ENCODE data around the gene PUM1. TPM values are rescaled to one million over a fixed set of nuclear protein-coding genes. Genes with fewer than 3 reads are reported as not detected.
"Not testable (repeated sequence)": the region's sequence is repeated elsewhere in the genome, so short reads cannot be mapped to it uniquely, and the experiment has no call there.

PUM1 gene, protein sequence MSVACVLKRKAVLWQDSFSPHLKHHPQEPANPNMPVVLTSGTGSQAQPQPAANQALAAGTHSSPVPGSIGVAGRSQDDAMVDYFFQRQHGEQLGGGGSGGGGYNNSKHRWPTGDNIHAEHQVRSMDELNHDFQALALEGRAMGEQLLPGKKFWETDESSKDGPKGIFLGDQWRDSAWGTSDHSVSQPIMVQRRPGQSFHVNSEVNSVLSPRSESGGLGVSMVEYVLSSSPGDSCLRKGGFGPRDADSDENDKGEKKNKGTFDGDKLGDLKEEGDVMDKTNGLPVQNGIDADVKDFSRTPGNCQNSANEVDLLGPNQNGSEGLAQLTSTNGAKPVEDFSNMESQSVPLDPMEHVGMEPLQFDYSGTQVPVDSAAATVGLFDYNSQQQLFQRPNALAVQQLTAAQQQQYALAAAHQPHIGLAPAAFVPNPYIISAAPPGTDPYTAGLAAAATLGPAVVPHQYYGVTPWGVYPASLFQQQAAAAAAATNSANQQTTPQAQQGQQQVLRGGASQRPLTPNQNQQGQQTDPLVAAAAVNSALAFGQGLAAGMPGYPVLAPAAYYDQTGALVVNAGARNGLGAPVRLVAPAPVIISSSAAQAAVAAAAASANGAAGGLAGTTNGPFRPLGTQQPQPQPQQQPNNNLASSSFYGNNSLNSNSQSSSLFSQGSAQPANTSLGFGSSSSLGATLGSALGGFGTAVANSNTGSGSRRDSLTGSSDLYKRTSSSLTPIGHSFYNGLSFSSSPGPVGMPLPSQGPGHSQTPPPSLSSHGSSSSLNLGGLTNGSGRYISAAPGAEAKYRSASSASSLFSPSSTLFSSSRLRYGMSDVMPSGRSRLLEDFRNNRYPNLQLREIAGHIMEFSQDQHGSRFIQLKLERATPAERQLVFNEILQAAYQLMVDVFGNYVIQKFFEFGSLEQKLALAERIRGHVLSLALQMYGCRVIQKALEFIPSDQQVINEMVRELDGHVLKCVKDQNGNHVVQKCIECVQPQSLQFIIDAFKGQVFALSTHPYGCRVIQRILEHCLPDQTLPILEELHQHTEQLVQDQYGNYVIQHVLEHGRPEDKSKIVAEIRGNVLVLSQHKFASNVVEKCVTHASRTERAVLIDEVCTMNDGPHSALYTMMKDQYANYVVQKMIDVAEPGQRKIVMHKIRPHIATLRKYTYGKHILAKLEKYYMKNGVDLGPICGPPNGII
- total RNA-seq (2014; rRNA removed; shearing (Covaris generic)): 32.6 and 43.7 TPM in 2 replicates
- polyA plus RNA-seq (2015; cell fraction: cytosol; rRNA removed): 34.0 and 41.8 TPM in 2 replicates
- polyA plus RNA-seq (2015; cell fraction: nucleus; rRNA removed): 90.4 and 93.5 TPM in 2 replicates

DNA sequence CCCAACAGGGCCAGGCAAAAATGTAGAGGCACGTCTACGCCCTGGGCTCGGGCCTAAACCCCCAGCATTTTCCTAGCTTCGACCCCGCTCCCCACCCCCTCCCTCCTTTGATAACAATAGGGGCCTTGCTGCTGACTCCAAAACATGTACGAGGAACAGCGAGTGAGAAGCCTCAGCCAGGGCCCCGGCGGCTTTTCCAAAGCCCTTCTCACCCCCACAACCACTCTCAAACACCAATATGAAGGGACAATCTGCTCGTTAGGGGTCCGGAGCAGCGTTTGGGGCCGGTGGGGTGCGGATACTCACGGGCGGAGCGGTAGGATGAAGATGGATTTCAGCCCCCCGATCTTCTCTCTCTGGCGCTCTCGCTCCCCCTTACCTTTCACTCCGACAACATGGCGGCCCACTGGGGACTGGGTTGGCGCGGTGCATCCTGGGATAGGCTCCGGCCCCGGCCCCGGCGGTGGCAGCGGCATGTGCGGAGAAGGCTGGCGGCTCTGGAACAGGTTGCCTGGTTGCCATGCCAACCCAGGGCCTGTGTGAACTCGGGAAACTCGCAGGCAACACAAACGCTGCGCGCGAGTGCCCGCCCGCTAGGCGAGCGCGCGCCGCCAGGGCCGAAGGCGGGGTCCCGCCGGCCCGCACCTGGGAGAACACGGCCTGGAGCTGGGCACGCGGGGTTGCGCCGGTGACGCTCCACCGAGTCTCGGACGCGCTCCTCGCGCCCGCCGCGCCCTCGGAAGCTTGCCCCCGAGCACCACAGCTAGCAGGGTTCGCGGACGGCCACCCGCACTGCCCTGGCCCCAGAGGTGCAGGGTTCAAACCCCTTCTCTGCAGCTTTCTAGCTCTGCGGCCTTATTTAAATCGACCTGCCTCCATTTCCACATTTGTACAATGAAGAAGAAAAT lies at the start of gene PUM1:
TSS of gene PUM1 (minus strand) at position 408 of the 908 bp plus-strand sequence. CDS start 6,151 bp downstream, outside the sequence.
- DNase-seq (ENCODE audit: low read depth): peak; percentile 98

DNA sequence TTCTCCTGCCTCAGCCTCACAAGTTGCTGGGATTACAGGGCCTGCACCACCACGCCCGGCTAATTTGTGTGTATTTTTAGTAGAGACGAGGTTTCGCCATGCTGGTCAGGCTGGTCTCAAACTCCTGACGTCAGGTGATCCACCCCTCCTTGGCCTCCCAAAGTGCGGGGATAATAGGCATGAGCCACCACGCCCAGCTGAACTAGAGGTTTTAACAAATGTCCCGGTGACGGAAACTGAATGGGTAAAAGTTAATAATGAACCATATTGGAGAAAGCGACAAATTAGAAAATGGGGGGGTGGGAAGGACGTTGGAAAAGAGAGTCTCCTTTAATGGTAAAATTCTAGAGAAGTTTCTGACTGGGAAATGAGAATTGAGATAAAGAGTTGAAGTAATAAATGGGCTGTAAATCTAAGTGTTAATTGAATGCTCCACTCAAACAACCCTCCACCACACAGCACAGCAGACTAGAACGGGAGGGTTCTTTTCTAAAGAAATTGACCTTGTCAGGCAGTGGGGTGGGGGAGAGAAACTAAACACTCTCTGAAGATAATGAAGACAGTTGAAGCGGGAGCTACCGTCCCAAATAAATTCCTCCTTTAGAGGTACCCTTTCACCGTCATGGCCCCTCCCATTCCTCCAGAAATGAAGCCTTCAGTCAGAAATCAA lies 46.9 kb upstream of the PUM1 start:
- DNase-seq (ENCODE audit: low read depth): no peak

DNA sequence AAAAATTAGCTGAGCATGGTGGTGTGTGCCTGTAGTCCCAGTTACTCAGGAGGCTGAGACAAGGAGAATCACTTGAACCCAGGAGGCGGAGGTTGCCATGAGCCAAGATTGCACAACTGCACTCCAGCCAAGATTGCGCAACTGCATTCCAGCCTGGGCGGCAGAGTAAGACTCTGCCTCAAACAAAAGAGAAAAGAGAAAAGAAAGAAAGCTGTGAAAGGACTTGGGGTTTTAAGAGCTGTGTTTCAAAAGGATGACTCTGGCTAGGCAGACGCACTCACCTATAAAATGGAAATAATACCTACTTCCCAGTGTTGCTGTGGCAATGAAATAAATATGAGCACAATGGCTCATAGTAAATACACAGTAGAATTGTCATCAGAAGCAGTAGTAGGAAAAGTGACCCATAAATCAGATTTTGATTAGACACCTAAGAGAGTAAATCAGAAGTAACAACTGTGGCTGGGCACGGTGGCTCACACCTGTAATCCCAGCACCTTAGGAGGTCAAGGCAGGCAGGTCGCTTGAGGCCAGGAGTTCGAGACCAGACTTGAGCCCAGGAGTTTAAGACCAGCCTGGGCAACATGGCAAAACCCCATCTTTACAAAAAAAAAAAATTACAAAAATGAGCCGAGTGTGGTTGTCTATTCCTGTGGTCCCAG lies 45.9 kb upstream of the PUM1 start:
- DNase-seq (ENCODE audit: low read depth): peak; percentile 64

DNA sequence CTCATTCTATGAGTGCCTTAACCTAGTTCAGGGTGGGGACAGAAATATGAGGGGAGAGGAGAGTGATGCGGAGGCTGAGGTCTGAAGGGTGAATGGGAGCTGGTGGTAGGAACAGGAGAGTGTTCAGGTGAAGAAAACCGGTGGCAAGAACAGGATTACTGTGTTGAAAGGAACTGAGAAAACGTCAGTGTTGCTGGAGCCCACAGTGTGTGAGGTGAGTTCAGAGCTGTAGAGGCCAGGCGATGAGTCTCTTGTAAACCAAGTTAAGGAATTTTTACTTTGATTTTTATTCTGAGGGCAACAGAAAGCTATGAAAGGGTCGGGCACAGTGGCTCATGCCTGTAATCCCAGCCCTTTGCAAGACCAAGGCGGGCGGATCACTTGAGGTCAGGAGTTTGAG lies 45.3 kb upstream of the PUM1 start:
- no peak for DNase-seq (ENCODE audit: low read depth)

- DNase-seq (ENCODE audit: low read depth): no peak
Observed at GRCh38 chr1:31108861-31109260, 43.3 kb upstream of the PUM1 start.

DNA sequence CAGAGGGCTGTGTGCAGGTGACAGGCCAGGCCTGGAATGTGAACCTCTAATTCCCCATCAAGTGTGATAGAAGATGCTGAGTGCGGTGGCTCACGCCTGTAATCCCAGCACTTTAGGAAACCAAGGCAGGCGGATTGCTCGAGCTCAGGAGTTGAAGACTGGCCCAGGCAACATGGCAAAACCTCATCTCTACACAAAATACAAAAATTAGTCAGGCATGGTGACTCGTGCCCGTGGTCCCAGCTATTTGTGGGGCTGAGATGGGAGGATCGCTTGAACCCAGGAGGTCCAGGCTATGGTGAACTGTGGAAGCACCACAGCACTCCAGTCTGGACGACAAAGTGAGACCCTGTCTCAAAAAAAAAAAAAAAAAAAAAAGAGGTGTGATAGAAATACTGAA lies 40.1 kb upstream of the PUM1 start:
- DNase-seq (ENCODE audit: low read depth): no peak

DNA sequence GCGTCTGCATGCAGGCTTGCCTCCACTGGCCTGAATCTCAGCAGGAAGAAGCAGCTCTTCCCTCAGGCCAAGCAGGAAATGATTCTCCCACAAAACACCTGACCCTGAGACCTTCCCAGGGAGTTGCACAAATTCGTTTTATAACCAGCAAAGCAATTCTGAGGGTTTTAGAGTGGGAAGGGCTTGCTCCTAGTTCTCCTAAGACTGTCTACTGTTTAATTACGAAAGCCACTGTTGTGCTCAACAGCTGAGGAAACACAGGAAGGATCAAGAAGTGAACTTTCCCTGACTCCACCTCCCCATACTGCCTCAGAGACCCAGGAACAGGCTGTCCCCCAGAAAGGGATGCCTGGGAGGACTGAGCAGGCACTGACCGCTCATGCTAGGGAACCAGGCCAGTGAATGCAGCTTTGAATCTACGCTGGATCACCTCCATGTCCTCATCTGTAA lies 37.0 kb upstream of the PUM1 start:
- peak; percentile 82 for DNase-seq (ENCODE audit: low read depth)

- DNase-seq (ENCODE audit: low read depth): peak; percentile 54
Observed at GRCh38 chr1:31101147-31101502, 35.6 kb upstream of the PUM1 start.

- DNase-seq (ENCODE audit: low read depth): no peak
Observed at GRCh38 chr1:31099293-31100032, 33.9 kb upstream of the PUM1 start.

- DNase-seq (ENCODE audit: low read depth): no peak
Observed at GRCh38 chr1:31095985-31096384, 30.5 kb upstream of the PUM1 start.

GRCh38 chr1:31095298-31095981 lies 29.9 kb upstream of the PUM1 start:
- peak; percentile 47 for DNase-seq (ENCODE audit: low read depth)

DNA sequence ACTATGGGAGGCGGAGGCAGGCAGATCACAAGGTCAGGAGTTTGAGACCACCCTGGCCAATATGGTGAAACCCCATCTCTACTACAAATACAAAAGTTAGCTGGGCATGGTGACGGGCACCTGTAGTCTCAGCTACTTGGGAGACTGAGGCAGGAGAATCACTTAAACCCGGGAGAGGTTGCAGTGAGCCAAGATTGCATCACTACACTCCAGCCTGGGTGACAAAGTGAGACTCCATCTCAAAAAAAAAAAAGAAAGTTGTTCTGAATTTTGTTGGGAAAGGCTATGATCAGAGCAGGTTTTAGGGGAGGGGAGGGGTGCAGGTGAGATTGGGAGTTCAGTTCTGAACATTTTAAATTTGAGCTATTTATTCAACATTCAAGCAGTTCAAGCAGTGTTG lies 22.6 kb upstream of the PUM1 start:
- DNase-seq (ENCODE audit: low read depth): not testable (repeated sequence)

DNA sequence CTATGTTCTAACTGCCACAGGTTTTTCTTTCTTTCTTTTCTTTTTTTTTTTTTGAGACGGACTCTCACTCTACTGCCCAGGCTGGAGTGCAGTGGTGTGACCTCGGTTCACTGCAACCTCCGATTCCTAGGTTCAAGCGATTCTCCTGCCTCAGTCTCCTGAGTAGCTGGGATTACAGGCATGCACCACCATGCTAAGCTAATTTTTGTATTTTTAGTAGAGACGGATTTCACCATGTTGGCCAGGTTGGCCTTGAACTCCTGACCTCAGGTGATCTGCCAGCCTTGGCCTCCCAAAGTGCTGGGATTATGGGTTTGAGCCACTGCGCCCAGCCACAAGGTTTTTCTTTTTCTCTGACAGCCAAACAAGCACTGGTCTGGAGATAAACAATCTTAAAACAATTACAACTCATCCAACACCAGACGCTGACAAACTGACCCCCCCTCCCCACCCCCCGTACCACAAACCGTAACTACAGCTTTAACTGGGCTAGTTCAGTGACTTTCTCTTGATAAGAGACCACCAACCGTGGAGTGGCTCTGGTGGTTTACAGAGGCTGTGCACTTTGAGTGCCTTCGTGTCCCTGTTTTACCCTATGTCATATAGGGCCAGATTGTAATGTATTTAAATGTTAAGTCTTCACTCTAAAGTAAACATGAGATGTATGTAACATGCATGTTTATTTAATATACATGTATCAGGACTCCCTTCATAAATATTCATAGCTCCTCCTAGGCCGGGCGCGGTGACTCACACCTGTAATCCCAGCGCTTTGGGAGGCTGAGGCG lies 19.5 kb upstream of the PUM1 start:
- no peak for DNase-seq (ENCODE audit: low read depth)

- no peak for DNase-seq (ENCODE audit: low read depth)
Observed at GRCh38 chr1:31082385-31082784, 16.9 kb upstream of the PUM1 start.

DNA sequence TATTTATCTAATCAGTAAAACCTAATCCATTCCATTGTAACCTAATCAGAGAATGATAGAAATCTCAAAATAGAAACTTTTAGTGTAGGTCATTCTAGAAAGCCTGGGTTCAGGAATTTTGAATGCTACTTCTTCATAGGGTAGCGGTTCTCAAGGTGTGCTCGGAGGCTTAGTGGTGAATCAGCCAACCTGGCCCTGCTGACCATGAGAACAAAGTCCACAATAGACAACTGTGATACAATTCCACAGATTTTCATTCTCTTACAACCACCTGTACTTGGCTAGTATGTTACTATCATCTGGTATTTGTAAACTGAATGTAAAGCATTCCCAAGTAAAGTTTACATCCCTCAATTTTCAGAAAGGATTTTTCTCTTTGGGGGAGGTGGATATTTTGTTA lies 7.5 kb upstream of the PUM1 start:
- no peak for DNase-seq (ENCODE audit: low read depth)

GRCh38 chr1:31072304-31072746 lies 6.8 kb upstream of the PUM1 start:
- no peak for DNase-seq (ENCODE audit: low read depth)

DNA sequence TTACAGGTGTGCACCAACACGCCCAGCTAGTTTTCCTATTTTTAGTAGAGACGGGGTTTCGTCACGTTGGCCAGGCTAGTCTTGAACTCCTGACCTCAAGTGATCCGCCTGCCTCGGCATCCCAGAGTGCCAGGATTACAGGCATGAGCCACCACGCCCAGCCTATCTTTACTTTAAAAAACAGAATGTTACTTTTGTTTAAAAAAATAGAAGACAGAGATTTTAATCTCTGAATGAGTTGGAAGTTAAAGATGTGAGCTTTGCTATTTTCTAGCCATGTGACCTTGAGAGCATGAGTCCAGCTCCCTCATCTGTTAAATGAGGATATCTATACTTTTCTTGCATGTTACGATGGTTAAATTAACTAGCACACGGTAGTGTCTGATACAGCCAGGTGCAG lies 3.9 kb upstream of the PUM1 start:
- DNase-seq (ENCODE audit: low read depth): no peak

All from HT1080 (cell line).